Keratinocyte (primary cell): ENCODE results near the gene ARHGEF25. TPM values are rescaled to one million over a fixed set of nuclear protein-coding genes. Genes with fewer than 3 reads are reported as not detected.

Experiments
- DNase-seq: peaks from one replicate; pipeline ENCODE4 v3.0.0-alpha.2; 2011; ENCODE audit warnings: low read depth, missing footprints, low spot score
- FAIRE-seq: peaks from 2 replicates; lab custom pipeline; 2011; peaks lifted over from hg19 to GRCh38; lab: Jason Lieb, UNC
- H2AFZ ChIP-seq: 2 replicates; pipeline ENCODE4 v1.6.0; 2012; ENCODE audit warnings: low read length, control low read depth, inconsistent platforms; ENCODE audit not compliant: control insufficient read depth
- H3K27ac ChIP-seq: 2 replicates; pipeline ENCODE4 v1.5.1; 2011; ENCODE audit warnings: low read length; ENCODE audit not compliant: control insufficient read depth, insufficient read depth
- H3K27me3 ChIP-seq: 3 replicates; pipeline ENCODE4 v1.6.0; 2011; ENCODE audit warnings: low read length; ENCODE audit not compliant: control insufficient read depth, insufficient read depth; ENCODE audit errors: extremely low read depth
- H3K36me3 ChIP-seq, 2 experiments: 2 replicates in 1 of 2; 3 replicates in 1 of 2; pipeline ENCODE4 v1.5.1; 2011; ENCODE audit warnings: low read length in 2 of 2, mild to moderate bottlenecking in 1 of 2; ENCODE audit not compliant: control insufficient read depth in 2 of 2, insufficient read depth in 2 of 2; ENCODE audit errors: extremely low read depth in 1 of 2
- H3K4me1 ChIP-seq: 3 replicates; pipeline ENCODE4 v1.5.1; 2011; ENCODE audit warnings: low read length; ENCODE audit not compliant: control insufficient read depth, insufficient read depth; ENCODE audit errors: extremely low read depth
- H3K4me2 ChIP-seq: 3 replicates; pipeline ENCODE4 v1.6.0; 2011; ENCODE audit warnings: low read depth, low read length; ENCODE audit not compliant: control insufficient read depth, insufficient read depth; ENCODE audit errors: extremely low read depth
- H3K4me3 ChIP-seq, 3 experiments: fragments of 200-600 bp in 1 of 3; sonication (generic) in 1 of 3; 2 replicates in 2 of 3; 3 replicates in 1 of 3; pipeline ENCODE4 v1.5.1; 2011 to 2016; ENCODE audit warnings: low read length in 3 of 3, mild to moderate bottlenecking in 3 of 3, control low read depth in 2 of 3, inconsistent platforms in 1 of 3, low read depth in 1 of 3, mixed read lengths in 1 of 3, mixed run types in 1 of 3, moderate library complexity in 1 of 3; ENCODE audit not compliant: control insufficient read depth in 2 of 3, insufficient read depth in 2 of 3; ENCODE audit errors: extremely low read depth in 1 of 3
- H3K79me2 ChIP-seq: 2 replicates; pipeline ENCODE4 v1.6.0; 2012; ENCODE audit warnings: low read length; ENCODE audit not compliant: control insufficient read depth, insufficient read depth
- H3K9ac ChIP-seq: 3 replicates; pipeline ENCODE4 v1.6.0; 2011; ENCODE audit warnings: low read length; ENCODE audit not compliant: control insufficient read depth, insufficient read depth; ENCODE audit errors: extremely low read depth
- H3K9me1 ChIP-seq: 3 replicates; pipeline ENCODE4 v1.6.0; 2011; ENCODE audit warnings: low read length; ENCODE audit not compliant: control insufficient read depth, insufficient read depth; ENCODE audit errors: extremely low read depth
- H3K9me3 ChIP-seq: 2 replicates; pipeline ENCODE4 v1.5.1; 2012; ENCODE audit warnings: low read depth, low read length; ENCODE audit not compliant: control insufficient read depth
- H4K20me1 ChIP-seq: 3 replicates; pipeline ENCODE4 v1.6.0; 2011; ENCODE audit warnings: low read length; ENCODE audit not compliant: control insufficient read depth, insufficient read depth; ENCODE audit errors: extremely low read depth
- CTCF ChIP-seq, 3 experiments: IDR thresholded peaks in 1 of 3; conservative IDR thresholded peaks in 1 of 3; optimal IDR thresholded peaks in 1 of 3; 2 replicates in 2 of 3; 3 replicates in 1 of 3; pipeline versions ENCODE3 to v1.5.1; 2011; ENCODE audit warnings: low read length in 3 of 3, mild to moderate bottlenecking in 3 of 3, moderate library complexity in 2 of 3, control low read depth in 1 of 3, inconsistent platforms in 1 of 3; ENCODE audit not compliant: insufficient read depth in 2 of 3; ENCODE audit errors: extremely low read depth in 1 of 3
- EZH2 ChIP-seq: IDR thresholded peaks from one replicate; pipeline ENCODE4 v1.6.1; 2012; ENCODE audit warnings: inconsistent platforms, mild to moderate bottlenecking, low read length, moderate library complexity
- dilution Hi-C: fragments of 300-500 bp; cut with MboI; formaldehyde crosslinking; loops from one replicate; pipeline ENCODE4 v1.7.0; 2020; ENCODE audit warnings: low sequenced_read_pairs; ENCODE audit not compliant: extremely low pct_ligation_motif_present
- polyA plus RNA-seq, 5 experiments: library from polyadenylated mRNA; depleted of rRNA in 3 of 5; stranded (reverse) in 3 of 5; stranded (forward) in 1 of 5; unstranded in 1 of 5; fragments of >200 nt; gene quantifications; 1 replicate in 1 of 5; 2 replicates in 3 of 5; 3 replicates in 1 of 5; pipeline versions ENCODE4 v1.2.1 to v1.2.3, GENCODE V29; 2011 to 2012; ENCODE audit warnings: missing spikeins in 2 of 5, low read depth in 1 of 5, low replicate concordance in 1 of 5

ARHGEF25 gene
- polyA plus RNA-seq, 1 donor (not counting 4 experiments of a cell fraction or from before 2014, with no cell fraction given): 0.12 TPM

GRCh38 chr12:57604992-57605810 is 6.0 kb upstream of the ARHGEF25 start:
- peak overlapping the region; percentile 37 for H3K9ac ChIP-seq
- H3K4me1 ChIP-seq: peaks cover 12% of the 10 kb centered on the region
- H3K9me3 ChIP-seq: no peaks in the 10 kb centered on the region
- H3K4me2 ChIP-seq: peak overlapping the region; percentile 71
- H3K27me3 ChIP-seq: peaks cover 18% of the 10 kb centered on the region
- H3K79me2 ChIP-seq: no peaks in the 10 kb centered on the region
- H3K9me1 ChIP-seq: peaks cover 3% of the 10 kb centered on the region
- peaks cover 12 to 13% of the 10 kb centered on the region in 2 experiments for H3K36me3 ChIP-seq
- peak overlapping the region; percentile 44 to 54 (median 53) for H3K4me3 ChIP-seq
- no peak for DNase-seq
- dilution Hi-C loops: no loop called here
- peak overlapping the region; percentile 53 for H2AFZ ChIP-seq
- no peak overlapping the region for H3K27ac ChIP-seq
- TF ChIP-seq EZH2 (peak; percentile 21), CTCF (optimal IDR thresholded peaks at IDR 0.05 in 1 of 3, IDR thresholded peaks at IDR 0.05 in 1 of 3, conservative IDR thresholded peaks at IDR 0.05 in 1 of 3; ENCODE audit: extremely low read depth in 1 of 3, insufficient read depth in 2 of 3, low read length in 3 of 3) (no peak)
- FAIRE-seq: no peak
- no peaks in the 10 kb centered on the region for H4K20me1 ChIP-seq

- Histone ChIP-seq H3K36me3 (peaks cover 9 to 12% of the 10 kb centered on the region in 2 experiments), H3K9me3 (no peaks in the 10 kb centered on the region), H4K20me1 (no peaks in the 10 kb centered on the region), H3K9me1 (peaks cover 3% of the 10 kb centered on the region), H3K4me2 (no peak overlapping the region), H3K9ac (no peak overlapping the region), H3K79me2 (no peaks in the 10 kb centered on the region), H3K27me3 (peaks cover 25% of the 10 kb centered on the region), H3K27ac (no peak overlapping the region), H2AFZ (no peak overlapping the region), H3K4me3 (no peak overlapping the region), H3K4me1 (peaks cover 13% of the 10 kb centered on the region)
- no peak for TF ChIP-seq EZH2
- no peak for TF ChIP-seq CTCF (optimal IDR thresholded peaks at IDR 0.05 in 1 of 3, IDR thresholded peaks at IDR 0.05 in 1 of 3, conservative IDR thresholded peaks at IDR 0.05 in 1 of 3; ENCODE audit: extremely low read depth in 1 of 3, insufficient read depth in 2 of 3, low read length in 3 of 3)
- dilution Hi-C loops: no loop called here
- FAIRE-seq (no peak), DNase-seq (no peak)
Observed at GRCh38 chr12:57605811-57606311, 5.4 kb upstream of the ARHGEF25 start.
